GM21447 (cell line): Measurements from ENCODE around the gene MAS1L.
A peak's percentile ranks its signal among the peaks of the same experiment; 100 is the strongest.

ENCODE experiments used
- ATAC-seq: cut with Tn5 transposase; IDR thresholded peaks from one replicate; pipeline ENCODE4 v1.9.1; 2021; ENCODE audit not compliant: unreplicated experiment

Gene MAS1L

GRCh38 chr6:29510746-29511300 lies 23.1 kb upstream of the MAS1L start:
- ATAC-seq: no peak

DNA sequence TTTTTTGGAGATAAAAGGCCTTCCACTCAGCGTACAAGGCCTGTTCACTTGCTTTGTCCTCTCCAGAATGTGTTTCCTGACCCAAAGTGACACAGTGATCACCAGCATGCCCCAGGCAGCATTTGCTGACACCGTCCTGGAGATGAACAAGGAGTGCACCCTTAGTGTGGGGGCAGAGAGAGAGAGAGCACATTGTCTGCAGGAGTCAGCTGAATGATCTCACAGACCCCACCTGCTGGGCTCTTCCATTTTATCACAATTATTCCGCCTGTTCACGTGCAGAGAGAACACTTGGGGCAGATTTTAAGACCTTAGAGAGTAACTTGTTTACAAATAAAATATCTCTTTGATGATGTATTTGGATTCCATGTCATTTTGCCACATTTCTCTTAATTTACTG lies 22.4 kb upstream of the MAS1L start:
- no peak for ATAC-seq

DNA sequence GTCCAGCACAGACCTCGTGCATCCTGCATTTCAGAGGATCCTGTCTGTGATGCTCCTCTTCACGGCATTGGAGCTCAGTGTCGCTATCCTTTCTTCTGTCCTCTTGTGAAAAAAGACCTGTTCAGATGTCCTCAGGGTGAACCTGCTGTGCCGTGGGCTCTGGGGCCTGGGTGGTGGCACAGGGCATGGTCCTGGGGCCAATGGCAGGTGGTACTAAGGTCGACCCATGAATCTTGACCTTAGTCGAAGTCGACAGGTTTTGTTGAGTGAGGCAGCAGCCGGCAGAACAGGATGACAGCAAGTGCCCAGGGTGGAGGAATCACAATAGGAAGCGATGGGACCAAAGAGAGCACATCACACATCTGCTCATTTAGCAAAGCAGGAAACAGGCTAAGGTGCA lies 22.0 kb upstream of the MAS1L start:
- no peak for ATAC-seq

GRCh38 chr6:29509239-29509638 lies 21.5 kb upstream of the MAS1L start:
- ATAC-seq: peak; percentile 70

DNA sequence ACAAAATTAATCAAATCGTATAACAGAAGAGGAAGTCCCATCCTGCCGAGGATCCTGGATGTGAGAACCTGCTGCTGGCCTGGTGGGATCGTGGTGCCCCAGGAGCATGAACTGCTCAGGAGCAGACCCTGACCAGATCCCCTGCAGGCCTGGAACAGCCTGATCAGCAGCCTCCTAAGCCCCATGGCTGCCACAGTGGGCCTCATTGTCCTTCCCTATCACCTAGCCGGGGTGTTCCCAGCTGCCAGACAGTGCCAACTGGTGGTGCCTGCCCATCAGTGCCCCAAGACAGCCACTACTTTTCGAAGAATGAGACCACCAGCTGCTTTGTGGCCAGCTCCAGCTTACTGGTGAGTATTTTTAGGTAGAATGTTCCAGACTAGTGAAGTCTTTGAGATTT lies 19.6 kb upstream of the MAS1L start:
- no peak for ATAC-seq

GRCh38 chr6:29506446-29507067 lies 18.8 kb upstream of the MAS1L start:
- ATAC-seq: no peak

DNA sequence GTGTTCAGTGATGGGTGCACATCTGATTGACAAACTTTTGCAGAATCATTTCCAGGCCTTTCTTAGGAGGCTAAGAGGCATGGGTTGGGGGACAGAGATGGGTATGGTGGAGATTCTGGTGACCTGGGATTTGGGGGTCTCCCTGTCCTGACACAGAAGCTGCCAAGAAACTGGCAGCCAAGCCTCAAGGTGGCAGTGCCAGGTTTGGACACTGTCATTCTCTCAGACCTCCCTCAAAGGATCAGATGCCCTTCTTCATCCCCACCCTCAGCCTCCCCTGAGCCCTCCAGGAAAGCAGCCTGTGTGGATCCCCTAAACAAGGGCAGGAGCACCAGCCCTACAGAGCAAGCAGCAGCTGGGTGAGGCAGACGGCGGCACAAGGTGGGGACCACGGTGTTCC lies 18.1 kb upstream of the MAS1L start:
- ATAC-seq: no peak

GRCh38 chr6:29504961-29505360 lies 17.2 kb upstream of the MAS1L start:
- ATAC-seq: no peak

GRCh38 chr6:29502597-29502996 lies 14.8 kb upstream of the MAS1L start:
- no peak for ATAC-seq

- ATAC-seq: no peak
Measured at GRCh38 chr6:29502181-29502580, 14.4 kb upstream of the MAS1L start.

DNA sequence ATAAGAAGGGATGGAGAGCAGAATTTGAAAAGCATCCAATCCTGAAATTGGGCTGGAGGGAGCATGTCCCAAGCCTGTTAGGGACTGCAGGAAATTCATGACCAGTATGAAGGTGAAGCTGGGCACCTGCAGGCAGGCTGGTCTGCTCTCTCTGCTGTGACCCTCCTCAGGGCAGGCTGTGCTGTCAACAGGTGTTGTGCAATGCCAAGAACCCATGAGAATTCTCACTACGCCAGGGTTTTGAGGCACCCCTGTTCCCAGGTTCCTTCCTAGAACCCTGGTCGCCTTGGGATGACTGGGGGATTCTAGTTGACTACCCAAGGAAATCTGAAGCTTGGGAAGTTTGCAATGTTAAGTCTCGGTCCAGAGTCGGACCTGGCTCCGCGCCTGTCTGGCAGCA lies 13.3 kb upstream of the MAS1L start:
- ATAC-seq: no peak

GRCh38 chr6:29500594-29500993 lies 12.8 kb upstream of the MAS1L start:
- no peak for ATAC-seq

DNA sequence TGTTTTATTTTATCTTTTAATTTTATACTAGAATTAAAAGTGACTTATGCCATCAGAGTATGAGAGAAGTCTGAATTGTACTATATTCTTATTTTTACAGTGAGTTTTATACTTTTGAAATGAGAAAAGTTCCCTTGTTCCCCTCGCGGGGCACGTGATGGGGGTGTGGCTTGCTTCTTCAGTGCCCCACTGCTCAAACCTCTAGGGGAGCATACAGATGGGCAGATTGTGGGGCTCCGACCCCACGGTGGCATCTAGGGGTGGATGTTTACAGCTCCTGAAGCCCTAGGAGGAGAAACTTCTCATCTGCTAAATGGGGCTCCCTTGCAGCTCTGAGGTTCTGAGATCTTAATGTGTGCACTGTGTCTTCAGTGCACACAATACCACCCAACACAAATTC lies 11.9 kb upstream of the MAS1L start:
- ATAC-seq: no peak

DNA sequence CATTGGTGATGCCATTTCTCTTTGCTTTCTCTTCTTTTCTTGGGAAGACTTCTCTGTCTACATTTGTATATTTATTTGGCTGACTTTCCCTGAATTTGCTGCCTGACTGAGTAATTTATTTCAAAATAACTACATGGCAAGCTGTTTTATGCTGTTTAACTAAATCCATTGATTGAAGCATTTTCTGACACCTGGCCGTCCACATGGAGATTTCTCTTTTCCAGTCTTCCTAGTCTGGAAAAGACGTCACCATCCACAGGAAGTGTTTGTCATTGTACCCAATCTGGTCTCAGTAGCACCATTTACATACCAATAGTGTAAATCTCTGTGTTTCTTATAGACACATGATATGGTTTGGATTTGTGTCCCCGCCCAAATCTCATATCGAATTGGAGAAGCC lies 9.2 kb upstream of the MAS1L start:
- no peak for ATAC-seq

- no peak for ATAC-seq
Measured at GRCh38 chr6:29495571-29495970, 7.8 kb upstream of the MAS1L start.

DNA sequence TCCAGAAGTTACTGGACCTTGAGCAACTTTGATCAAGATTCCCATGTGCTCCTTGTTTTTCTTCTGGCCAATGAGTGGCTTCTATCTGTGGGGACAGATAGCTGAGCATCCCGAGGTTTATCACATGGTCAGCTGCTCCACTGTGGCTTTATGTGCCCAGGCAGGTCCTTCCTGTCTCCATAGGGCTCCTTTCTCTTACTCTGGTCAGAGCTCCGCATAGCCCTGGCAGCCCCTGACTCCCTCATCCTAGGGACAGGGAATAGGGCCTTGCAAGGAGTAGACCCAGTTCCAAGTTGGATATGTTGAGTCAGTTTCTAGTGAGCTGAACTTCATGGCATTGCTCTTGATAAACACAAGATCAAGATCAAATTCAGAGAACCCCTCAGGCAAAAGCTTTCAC lies 6.4 kb upstream of the MAS1L start:
- no peak for ATAC-seq

DNA sequence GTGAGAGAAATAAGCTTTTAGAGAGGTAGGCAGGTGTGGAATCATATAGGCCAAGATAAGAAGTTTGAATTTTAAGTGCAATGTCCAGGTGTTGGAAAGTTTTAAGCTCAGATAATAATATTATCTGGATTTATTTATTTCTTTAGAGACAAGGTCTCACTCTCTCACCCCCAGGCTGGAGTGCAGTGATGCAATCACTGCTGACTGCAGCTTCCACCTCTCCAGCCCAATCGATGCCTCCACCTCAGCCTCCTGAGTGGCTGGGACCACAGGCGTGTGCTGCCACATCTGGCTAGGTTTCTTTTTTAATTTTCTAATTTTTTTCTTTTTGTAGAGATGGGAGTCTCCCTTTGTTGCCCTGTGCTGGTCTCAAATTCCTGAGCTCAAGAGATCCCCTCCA lies 5.5 kb upstream of the MAS1L start:
- no peak for ATAC-seq

- ATAC-seq: no peak
Measured at GRCh38 chr6:29491574-29491973, 3.8 kb upstream of the MAS1L start.

- ATAC-seq: no peak
Measured at GRCh38 chr6:29490552-29490951, 2.8 kb upstream of the MAS1L start.

DNA sequence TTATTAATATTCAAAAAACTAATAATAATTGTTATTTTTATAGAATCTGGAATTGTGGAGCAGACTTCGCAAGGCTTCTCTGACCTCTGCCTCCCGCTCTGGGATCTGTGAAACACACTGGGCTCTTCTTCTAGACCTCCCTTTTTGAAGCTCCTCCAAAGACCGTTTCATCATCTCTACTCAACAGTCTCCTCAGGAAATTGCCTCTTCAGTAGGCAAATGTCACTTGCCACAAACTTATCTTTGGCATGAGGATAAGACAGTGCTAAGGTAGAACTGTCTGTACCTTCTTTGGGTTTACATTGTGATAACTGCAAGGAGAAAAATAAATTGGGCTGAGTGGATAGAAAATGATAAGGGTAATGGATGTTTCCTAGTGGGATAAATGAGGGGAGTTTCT lies 2.3 kb upstream of the MAS1L start:
- ATAC-seq: no peak

- ATAC-seq: no peak
Measured at GRCh38 chr6:29489286-29489685, 1.5 kb upstream of the MAS1L start.

GRCh38 chr6:29488874-29489273 lies 1.1 kb upstream of the MAS1L start:
- ATAC-seq: no peak

- no peak for ATAC-seq
Measured at GRCh38 chr6:29487131-29487530, 625 bp downstream of the MAS1L start.
